Tibial nerve (tissue), 4 donors: ENCODE data around the gene PROCR. TPM values are rescaled to one million over a fixed set of nuclear protein-coding genes. Genes with fewer than 3 reads are reported as not detected.
"Not testable (repeated sequence)": the region's sequence is repeated elsewhere in the genome, so short reads cannot be mapped to it uniquely, and the experiment has no call there.

Experiments
- DNase-seq, 2 donors: peaks; one replicate each; pipeline ENCODE4 v3.0.0-alpha.2; 2019; ENCODE audit warnings: low spot score in 2 of 2
- H3K27ac ChIP-seq, 4 donors: fragments of 200-600 bp; sonication (generic) in 3 of 4; one replicate each; pipeline ENCODE4 v1.5.1; 2017 to 2019; ENCODE audit warnings: mild to moderate bottlenecking in 1 of 4
- H3K27me3 ChIP-seq, 2 donors: fragments of 200-600 bp; sonication (generic) in 1 of 2; one replicate each; pipeline versions ENCODE4 v1.5.1 to v1.6.0; 2017 to 2019
- H3K36me3 ChIP-seq, 3 donors: fragments of 200-600 bp; sonication (generic); one replicate each; pipeline ENCODE4 v1.5.1; 2018 to 2019
- H3K4me1 ChIP-seq, 4 donors: fragments of 200-600 bp; sonication (generic) in 3 of 4; one replicate each; pipeline ENCODE4 v1.5.1; 2017 to 2019
- H3K4me3 ChIP-seq, 4 donors: fragments of 200-600 bp; sonication (generic) in 3 of 4; one replicate each; pipeline ENCODE4 v1.5.1; 2017 to 2019; ENCODE audit warnings: mild to moderate bottlenecking in 1 of 4, moderate library complexity in 1 of 4
- H3K9me3 ChIP-seq, 4 donors: fragments of 200-600 bp; sonication (generic) in 3 of 4; one replicate each; pipeline ENCODE4 v1.5.1; 2017 to 2019
- CTCF ChIP-seq, 5 experiments: fragments of 200-600 bp in 3 of 5; fragments of 450-650 bp in 2 of 5; sonication (generic) in 3 of 5; IDR thresholded peaks; one replicate each; pipeline ENCODE4 v1.5.1; 2016 to 2019; ENCODE audit warnings: antibody characterized with exemption in 5 of 5, mild to moderate bottlenecking in 3 of 5, moderate library complexity in 2 of 5
- EP300 ChIP-seq, 2 donors: sonication (generic); formaldehyde crosslinking; IDR thresholded peaks; one replicate each; pipeline ENCODE4 v1.6.1; 2017; ENCODE audit warnings: antibody characterized with exemption in 2 of 2, mild to moderate bottlenecking in 1 of 2
- POLR2A ChIP-seq, 2 donors: fragments of 450-650 bp; IDR thresholded peaks; one replicate each; pipeline ENCODE4 v1.6.1; 2017; ENCODE audit warnings: antibody characterized with exemption in 2 of 2, mild to moderate bottlenecking in 2 of 2, moderate library complexity in 2 of 2
- WGBS, 2 donors: methylation state at CpG; one replicate each; pipeline ENCODE4 v1.1.5; 2018; 5-methylcytosine and 5-hydroxymethylcytosine counted together
- total RNA-seq, 4 donors: library from RNA; depleted of rRNA; stranded (reverse); fragments of >200 nt; gene quantifications; one replicate each; pipeline ENCODE4 v1.1.0, GENCODE V29; 2016

The PROCR gene
- total RNA-seq, 4 donors from 2014 or later = 40.9 to 132 (median 94.6) TPM

- no peak overlapping the region for H3K4me3 ChIP-seq
- WGBS, 2 donors = 89 to 92% methylated on average over 11 of the region's 11 CpGs
Observed at GRCh38 chr20:35179292-35180212, 7.7 kb downstream of the PROCR start.

DNA sequence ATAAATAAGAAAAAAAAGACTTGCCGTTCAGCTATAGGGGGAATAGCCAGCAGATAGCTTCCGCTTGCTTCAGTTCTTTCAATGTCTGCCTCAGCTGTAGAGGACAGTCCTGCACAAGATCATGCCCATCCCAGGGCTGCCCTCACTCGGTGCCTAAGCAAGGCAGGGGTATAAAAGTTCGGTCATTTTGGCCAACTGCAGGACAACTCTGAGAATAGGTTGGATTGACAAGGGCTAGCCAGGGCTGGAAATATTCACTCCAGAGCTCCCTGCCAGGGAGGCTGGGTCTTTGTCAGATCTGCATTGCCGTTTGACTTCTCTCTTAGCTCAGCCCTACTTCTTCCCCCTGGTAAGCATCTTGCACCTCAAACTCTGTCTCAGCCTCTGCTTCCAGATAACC lies 8.4 kb downstream of the PROCR start:
- no peak for DNase-seq
- H3K9me3 ChIP-seq = no peaks in the 10 kb centered on the region
- no peak overlapping the region for H3K27ac ChIP-seq
- TF ChIP-seq POLR2A (IDR thresholded peaks at IDR 0.05) (no peak), CTCF (IDR thresholded peaks at IDR 0.05) (no peak), EP300 (IDR thresholded peaks at IDR 0.05) (no peak)
- H3K36me3 ChIP-seq = peaks cover 0 to 14% (median 0%) of the 10 kb centered on the region in 3 donors
- H3K4me3 ChIP-seq = no peak overlapping the region
- H3K27me3 ChIP-seq = no peaks in the 10 kb centered on the region
- no peaks in the 10 kb centered on the region for H3K4me1 ChIP-seq
- 84 to 88% methylated on average over 5 of the region's 5 CpGs for WGBS, 2 donors

More at GRCh38 chr20:35179292-35180212, 7.7 kb downstream of the PROCR start:
- Histone ChIP-seq H3K27ac (no peak overlapping the region), H3K36me3 (peaks cover 0 to 14% (median 0%) of the 10 kb centered on the region in 3 donors), H3K27me3 (no peaks in the 10 kb centered on the region), H3K4me1 (peaks cover 0 to 6% (median 0%) of the 10 kb centered on the region in 4 donors), H3K9me3 (no peaks in the 10 kb centered on the region)
- no peak for DNase-seq
- no peak for TF ChIP-seq POLR2A (IDR thresholded peaks at IDR 0.05)
- no peak for TF ChIP-seq EP300 (IDR thresholded peaks at IDR 0.05)
- no peak for TF ChIP-seq CTCF (IDR thresholded peaks at IDR 0.05)

DNA sequence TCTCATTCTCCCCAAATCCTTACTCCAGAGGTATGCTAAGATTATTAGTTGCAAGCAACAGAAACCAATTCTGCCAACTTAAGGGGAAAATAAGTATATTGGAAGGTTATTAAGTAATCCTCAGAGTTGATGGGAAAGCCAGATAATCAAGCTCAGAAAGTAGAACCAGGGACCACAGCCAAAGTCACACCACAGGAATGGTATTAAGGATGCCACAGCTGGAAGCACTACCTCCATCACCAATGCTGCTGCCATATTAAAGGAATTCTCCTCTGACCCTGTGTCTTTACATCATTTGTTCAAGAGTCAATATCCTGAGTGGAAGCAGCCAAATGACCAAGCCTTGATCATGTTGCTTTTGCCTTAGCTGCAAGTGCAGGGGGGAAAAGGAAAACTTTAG lies 9.9 kb downstream of the PROCR start:
- TF ChIP-seq EP300 (IDR thresholded peaks at IDR 0.05) (no peak), POLR2A (IDR thresholded peaks at IDR 0.05) (no peak), CTCF (IDR thresholded peaks at IDR 0.05) (no peak)
- Histone ChIP-seq H3K9me3 (no peaks in the 10 kb centered on the region), H3K36me3 (peaks cover 0 to 6% (median 0%) of the 10 kb centered on the region in 3 donors), H3K4me1 (no peaks in the 10 kb centered on the region), H3K4me3 (no peak overlapping the region), H3K27ac (no peak overlapping the region), H3K27me3 (no peaks in the 10 kb centered on the region)
- DNase-seq = no peak

DNA sequence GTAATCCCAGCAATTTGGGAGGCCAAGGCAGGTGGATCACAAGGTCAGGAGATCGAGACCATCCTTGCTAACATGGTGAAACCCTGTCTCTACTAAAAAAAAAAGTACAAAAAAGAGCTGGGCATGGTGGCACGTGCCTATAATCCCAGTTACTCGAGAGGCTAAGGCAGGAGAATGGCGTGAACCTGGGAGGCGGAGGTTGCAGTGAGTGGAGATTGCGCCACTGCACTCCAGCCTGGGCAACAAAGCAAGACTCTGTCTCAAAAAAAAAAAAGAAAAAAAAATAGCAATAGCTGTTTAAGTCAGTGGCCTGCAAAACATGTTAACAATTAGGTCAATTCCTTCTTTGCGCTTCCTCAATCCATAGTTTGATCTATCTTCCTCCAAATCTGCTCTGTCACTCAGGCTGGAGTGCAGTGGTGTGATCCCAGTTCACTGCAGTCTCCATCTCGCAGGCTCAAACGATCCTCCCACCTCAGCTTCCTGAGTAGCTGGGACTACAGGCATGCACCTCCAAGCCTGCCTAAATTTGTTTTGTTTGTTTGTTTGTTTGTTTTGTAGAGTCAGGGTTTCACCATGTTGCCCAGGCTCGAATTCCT lies 14.9 kb downstream of the PROCR start:
- not testable (repeated sequence) for H3K4me1 ChIP-seq, H3K4me3 ChIP-seq, DNase-seq, H3K27ac ChIP-seq, H3K36me3 ChIP-seq, H3K27me3 ChIP-seq, H3K9me3 ChIP-seq
- 82 to 91% methylated on average over 10 of the region's 10 CpGs for WGBS, 2 donors

GRCh38 chr20:35187584-35188190 lies 15.8 kb downstream of the PROCR start:
- Histone ChIP-seq H3K4me1 (no peaks in the 10 kb centered on the region), H3K4me3 (no peak overlapping the region), H3K9me3 (no peaks in the 10 kb centered on the region), H3K36me3 (peaks cover 0 to 3% (median 0%) of the 10 kb centered on the region in 3 donors), H3K27ac (no peak overlapping the region), H3K27me3 (no peaks in the 10 kb centered on the region)
- no peak for TF ChIP-seq CTCF (IDR thresholded peaks at IDR 0.05)
- no peak for TF ChIP-seq EP300 (IDR thresholded peaks at IDR 0.05)
- no peak for TF ChIP-seq POLR2A (IDR thresholded peaks at IDR 0.05)
- no peak for DNase-seq
- 68 to 69% methylated on average over 5 of the region's 5 CpGs for WGBS, 2 donors

- H3K27me3 ChIP-seq, H3K4me1 ChIP-seq, H3K27ac ChIP-seq, H3K36me3 ChIP-seq, H3K9me3 ChIP-seq, DNase-seq, H3K4me3 ChIP-seq: not testable (repeated sequence)
- WGBS, 2 donors = 75 to 79% methylated on average over 8 of the region's 8 CpGs
Observed at GRCh38 chr20:35189223-35189622, 17.4 kb downstream of the PROCR start.
